Astrocyte of the hippocampus (primary cell): ENCODE results near the gene SH3GLB2.

Source experiments
- DNase-seq: peaks from one replicate; pipeline ENCODE4 v3.0.0; 2011; ENCODE audit warnings: low read depth, low spot score

Gene SH3GLB2

GRCh38 chr9:129028192-129028966, at the start of gene SH3GLB2:
SH3GLB2 (minus strand) TSS chr9:129028331; CDS start chr9:129028154, 177 bp downstream.
- DNase-seq: peak; percentile 98

GRCh38 chr9:129077236-129077635, 49.1 kb upstream of the SH3GLB2 start:
- DNase-seq: no peak

GRCh38 chr9:129076640-129077037, 48.5 kb upstream of the SH3GLB2 start:
- no peak for DNase-seq

GRCh38 chr9:129075996-129076639, 48.0 kb upstream of the SH3GLB2 start:
- DNase-seq: no peak

GRCh38 chr9:129074106-129074505, 46.0 kb upstream of the SH3GLB2 start:
- no peak for DNase-seq

- DNase-seq: no peak
These were observed 45.3 kb upstream of the SH3GLB2 start for GRCh38 chr9:129073404-129073803.

GRCh38 chr9:129072171-129072570, 44.0 kb upstream of the SH3GLB2 start:
- DNase-seq: no peak

GRCh38 chr9:129071526-129072126, 43.5 kb upstream of the SH3GLB2 start:
- peak; percentile 47 for DNase-seq

GRCh38 chr9:129070696-129071525, 42.8 kb upstream of the SH3GLB2 start:
- DNase-seq: no peak

- DNase-seq: no peak
These were observed 41.9 kb upstream of the SH3GLB2 start for GRCh38 chr9:129069862-129070641.

- DNase-seq: peak; percentile 24
These were observed 41.1 kb upstream of the SH3GLB2 start for GRCh38 chr9:129068990-129069861.

GRCh38 chr9:129068110-129068509, 40.0 kb upstream of the SH3GLB2 start:
- DNase-seq: no peak

GRCh38 chr9:129064499-129064908, 36.4 kb upstream of the SH3GLB2 start:
- no peak for DNase-seq

GRCh38 chr9:129063061-129063460, 34.9 kb upstream of the SH3GLB2 start:
- DNase-seq: no peak

- no peak for DNase-seq
These were observed 32.9 kb upstream of the SH3GLB2 start for GRCh38 chr9:129060991-129061390.

GRCh38 chr9:129059796-129060785, 32.0 kb upstream of the SH3GLB2 start:
- DNase-seq: no peak

- DNase-seq: peak; percentile 18
These were observed 31.0 kb upstream of the SH3GLB2 start for GRCh38 chr9:129058965-129059795.
